Tibial nerve (tissue), 4 donors: ENCODE measurements around the gene FAM117A.

ENCODE experiments used
- EP300 ChIP-seq, 2 donors: sonication (generic); formaldehyde crosslinking; IDR thresholded peaks; one replicate each; pipeline ENCODE4 v1.6.1; 2017; ENCODE audit warnings: antibody characterized with exemption in 2 of 2, mild to moderate bottlenecking in 1 of 2
- POLR2A ChIP-seq, 2 donors: fragments of 450-650 bp; IDR thresholded peaks; one replicate each; pipeline ENCODE4 v1.6.1; 2017; ENCODE audit warnings: antibody characterized with exemption in 2 of 2, mild to moderate bottlenecking in 2 of 2, moderate library complexity in 2 of 2
- TF ChIP-seq, protein P1 (sequence below), 5 experiments: fragments of 200-600 bp in 3 of 5; fragments of 450-650 bp in 2 of 5; sonication (generic) in 3 of 5; IDR thresholded peaks; one replicate each; pipeline ENCODE4 v1.5.1; 2016 to 2019; ENCODE audit warnings: antibody characterized with exemption in 5 of 5, mild to moderate bottlenecking in 3 of 5, moderate library complexity in 2 of 5

- TF ChIP-seq, protein P1, sequence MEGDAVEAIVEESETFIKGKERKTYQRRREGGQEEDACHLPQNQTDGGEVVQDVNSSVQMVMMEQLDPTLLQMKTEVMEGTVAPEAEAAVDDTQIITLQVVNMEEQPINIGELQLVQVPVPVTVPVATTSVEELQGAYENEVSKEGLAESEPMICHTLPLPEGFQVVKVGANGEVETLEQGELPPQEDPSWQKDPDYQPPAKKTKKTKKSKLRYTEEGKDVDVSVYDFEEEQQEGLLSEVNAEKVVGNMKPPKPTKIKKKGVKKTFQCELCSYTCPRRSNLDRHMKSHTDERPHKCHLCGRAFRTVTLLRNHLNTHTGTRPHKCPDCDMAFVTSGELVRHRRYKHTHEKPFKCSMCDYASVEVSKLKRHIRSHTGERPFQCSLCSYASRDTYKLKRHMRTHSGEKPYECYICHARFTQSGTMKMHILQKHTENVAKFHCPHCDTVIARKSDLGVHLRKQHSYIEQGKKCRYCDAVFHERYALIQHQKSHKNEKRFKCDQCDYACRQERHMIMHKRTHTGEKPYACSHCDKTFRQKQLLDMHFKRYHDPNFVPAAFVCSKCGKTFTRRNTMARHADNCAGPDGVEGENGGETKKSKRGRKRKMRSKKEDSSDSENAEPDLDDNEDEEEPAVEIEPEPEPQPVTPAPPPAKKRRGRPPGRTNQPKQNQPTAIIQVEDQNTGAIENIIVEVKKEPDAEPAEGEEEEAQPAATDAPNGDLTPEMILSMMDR (IDR thresholded peaks at IDR 0.05) = no peak
- TF ChIP-seq POLR2A (IDR thresholded peaks at IDR 0.05) (no peak), EP300 (IDR thresholded peaks at IDR 0.05) (no peak)
These were observed 45.1 kb upstream of the FAM117A start for GRCh38 chr17:49809056-49809455.
